GM18517 (cell line): ENCODE data around the gene SMG9.
"Not testable (repeated sequence)": the region's sequence is repeated elsewhere in the genome, so short reads cannot be mapped to it uniquely, and the experiment has no call there.

Experiments used
- ATAC-seq: cut with Tn5 transposase; IDR thresholded peaks from one replicate; pipeline ENCODE4 v1.9.1; 2021; ENCODE audit warnings: mild to moderate bottlenecking, moderate library complexity; ENCODE audit not compliant: unreplicated experiment

Gene SMG9

DNA sequence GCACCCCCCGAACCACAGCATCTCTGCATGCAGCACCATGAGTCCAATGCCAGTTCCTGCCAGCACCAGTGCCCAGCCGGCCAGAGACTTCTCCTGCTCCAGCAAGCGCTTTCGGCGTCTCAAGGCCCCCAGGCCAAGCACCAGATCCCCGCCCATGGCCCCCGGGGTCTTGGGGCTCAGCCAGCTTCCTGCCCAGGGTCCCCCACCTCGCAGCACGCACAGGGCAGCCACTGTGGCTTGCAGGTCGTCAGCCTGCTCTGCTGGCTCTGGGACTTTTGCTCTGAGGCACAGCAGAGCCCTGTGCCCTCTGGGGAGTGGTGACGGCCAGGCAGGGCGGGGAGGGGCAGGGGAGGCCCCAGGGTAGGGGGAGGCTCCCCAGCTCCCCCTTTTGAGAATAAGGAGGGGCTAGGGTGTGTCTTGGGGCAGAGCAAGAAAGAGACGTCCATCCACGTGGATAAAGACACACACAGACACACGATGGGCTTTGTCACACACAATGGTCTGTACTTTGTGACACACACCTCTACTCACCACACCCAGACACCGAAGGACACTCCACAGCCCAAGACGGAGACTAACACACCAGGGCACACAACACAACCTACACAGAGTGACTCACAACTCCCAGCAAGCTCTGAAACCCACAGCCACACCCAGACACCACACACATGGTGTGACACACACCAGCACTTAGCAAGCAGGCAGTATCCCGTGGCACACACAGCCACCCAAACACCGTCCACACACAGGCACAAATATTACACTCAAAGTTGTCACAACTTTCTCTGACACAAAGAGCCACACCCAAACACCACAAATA is 26.2 kb upstream of the SMG9 start, which contains the start of gene KCNN4:
Gene KCNN4 (minus strand): TSS at position 268 of the 820 bp plus-strand sequence. CDS start 112 bp downstream, at position 156.
- ATAC-seq = no peak

DNA sequence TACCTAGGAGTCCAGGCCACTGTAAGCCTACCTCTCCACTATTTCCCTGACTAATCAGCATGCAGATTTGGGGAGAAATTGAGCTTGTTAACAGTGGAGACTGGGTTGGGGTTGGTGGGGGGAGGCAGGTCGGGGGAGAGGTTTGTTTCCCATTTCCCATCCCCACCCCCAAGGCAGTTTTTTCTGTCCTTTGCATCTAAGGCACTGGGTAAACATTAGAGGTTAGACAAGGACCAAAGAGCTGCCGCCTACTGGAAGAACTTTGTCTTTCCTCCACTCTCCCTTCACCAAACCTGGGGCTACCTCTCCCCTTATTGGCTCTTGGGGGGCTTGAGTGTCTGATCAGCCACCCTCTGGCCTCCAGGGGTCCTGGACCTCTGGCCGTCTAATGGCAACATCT is 25.1 kb upstream of the SMG9 start:
- no peak for ATAC-seq

DNA sequence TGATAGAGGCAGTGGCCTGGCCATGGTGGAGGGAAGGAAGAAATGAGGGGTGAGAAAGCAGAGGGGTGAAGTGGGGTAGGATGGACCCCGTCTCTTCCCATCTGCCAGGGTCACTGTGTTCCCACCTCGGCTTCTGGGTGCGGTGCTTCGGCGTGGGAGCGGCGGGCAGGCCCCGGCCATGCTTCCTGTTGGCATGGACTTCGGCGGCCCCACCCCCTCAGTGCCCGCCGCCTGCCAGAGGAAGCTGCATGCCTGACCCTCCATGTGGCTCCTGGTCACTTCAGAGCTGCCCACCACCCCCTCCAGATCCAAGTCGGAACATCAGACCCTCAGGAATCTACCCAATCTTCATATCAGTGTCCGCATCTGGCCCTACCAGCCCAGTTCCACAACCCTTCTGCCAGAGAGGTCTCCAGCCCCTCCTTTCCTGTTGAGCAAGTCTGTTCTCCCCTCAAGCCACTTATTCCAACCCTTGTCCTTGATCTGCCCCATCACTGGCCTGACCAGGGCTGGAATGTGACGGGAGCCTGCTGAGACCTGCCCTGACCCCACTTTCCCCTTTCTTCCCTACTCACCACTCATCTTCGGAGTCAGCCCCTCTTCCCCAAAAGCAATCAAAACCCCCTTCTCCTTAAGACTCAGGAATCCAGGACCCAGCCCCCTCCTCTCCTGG is 24.5 kb upstream of the SMG9 start:
- no peak for ATAC-seq

DNA sequence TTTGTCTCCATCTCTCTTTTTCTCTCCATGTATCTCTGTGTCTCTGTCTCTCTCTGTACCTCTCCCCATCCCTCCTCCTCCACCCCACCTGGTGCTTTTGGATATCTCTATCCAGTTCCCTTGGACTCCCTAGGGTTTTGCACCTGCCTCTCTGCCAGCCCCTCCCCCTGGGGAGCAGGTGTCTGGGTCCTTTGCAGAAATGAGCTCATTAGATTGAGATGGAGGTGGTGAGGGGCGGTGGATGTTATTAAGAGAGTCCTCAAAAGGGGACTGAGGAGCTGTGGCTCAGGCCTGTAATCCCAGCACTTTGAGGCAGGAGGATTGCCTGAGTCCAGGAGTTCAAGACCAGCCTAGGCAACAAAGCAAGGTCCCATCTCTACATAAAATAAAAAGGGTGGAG is 23.9 kb upstream of the SMG9 start:
- ATAC-seq = no peak

DNA sequence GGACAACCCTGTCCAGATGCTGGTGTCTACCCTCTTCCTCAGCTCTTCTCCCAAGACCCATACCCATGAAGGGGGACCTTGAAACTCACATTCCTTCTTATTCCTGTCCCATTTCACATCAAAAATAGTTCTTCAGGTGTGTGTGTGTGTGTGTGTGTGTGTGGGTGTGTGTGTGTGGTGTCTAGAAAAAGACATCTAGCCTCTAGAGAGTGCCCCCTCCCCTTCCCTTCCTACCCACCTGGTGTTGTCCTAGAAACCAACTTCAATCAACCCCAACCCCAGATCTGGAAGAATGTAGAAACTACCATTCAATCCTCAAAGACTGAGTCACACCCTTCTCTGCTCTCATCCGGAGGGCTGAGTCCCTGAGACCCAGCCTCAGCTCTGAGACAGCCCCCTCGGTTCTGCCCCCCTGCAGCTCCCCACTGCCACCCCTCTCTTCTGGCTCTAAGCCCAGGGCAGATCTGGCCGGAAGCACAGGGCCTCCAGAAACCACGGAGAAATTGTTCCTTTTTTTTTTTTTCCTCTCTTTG is 22.5 kb upstream of the SMG9 start:
- ATAC-seq = no peak

DNA sequence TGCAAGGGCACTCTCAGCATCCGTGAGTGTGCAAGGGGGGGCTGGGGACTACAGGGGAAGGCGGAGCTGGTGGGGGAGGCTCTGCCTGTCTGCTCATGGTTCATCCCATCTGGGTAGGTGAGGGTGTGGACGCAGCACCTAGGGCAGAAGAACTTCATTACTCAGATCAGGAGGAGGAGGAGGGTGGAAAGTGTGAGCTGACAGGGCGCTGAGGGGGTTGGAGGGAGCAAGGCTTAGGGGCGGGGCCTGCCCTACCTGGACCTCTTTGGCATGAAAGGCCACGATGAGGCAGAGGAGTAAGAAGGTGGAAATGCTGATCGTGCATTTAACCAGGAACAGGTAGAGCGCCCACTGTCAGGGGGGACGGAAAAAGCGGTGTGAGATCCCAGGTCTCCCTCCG is 21.5 kb upstream of the SMG9 start:
- ATAC-seq = no peak

DNA sequence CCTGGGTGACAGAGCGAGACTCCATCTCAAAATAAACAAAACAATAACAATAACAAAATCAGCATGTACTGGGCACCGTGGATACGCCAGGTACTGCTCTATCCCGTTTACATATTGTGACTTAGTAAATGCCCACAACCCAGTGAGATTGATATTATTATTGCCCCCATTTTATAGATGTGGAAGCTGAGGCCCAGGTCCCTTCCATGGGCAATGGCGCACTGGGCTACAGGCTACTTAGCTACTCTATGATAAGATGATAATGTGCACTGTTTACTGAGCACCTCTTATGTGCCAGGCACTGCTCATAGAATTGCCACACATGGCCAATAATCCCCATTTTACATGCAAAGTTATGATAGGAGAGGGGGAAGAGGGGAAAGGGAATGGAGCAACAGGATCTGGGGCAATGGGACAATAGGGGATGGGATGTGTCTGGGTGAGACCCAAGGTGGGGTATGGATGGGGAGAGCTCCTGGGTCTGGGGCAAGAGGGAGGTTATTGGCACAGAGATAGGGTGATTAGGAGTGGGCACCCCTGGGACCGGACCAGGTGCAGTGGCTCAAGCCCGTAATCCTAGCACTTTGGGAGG is 20.6 kb upstream of the SMG9 start:
- ATAC-seq = no peak

DNA sequence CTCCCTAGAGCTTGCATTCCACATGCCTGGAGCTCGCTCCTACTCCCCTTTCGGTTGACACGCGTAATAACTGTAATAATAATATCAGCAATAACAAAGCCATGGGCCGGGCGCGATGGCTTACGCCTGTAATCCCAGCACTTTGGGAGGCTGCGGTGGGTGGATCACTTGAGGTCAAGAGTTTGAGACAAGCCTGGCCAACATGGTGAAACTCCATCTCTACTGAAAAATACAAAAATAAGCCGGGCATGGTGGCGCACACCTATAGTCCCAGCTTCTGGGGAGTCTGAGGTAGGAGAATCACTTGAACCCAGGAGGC is 20.1 kb upstream of the SMG9 start:
- ATAC-seq = not testable (repeated sequence)

DNA sequence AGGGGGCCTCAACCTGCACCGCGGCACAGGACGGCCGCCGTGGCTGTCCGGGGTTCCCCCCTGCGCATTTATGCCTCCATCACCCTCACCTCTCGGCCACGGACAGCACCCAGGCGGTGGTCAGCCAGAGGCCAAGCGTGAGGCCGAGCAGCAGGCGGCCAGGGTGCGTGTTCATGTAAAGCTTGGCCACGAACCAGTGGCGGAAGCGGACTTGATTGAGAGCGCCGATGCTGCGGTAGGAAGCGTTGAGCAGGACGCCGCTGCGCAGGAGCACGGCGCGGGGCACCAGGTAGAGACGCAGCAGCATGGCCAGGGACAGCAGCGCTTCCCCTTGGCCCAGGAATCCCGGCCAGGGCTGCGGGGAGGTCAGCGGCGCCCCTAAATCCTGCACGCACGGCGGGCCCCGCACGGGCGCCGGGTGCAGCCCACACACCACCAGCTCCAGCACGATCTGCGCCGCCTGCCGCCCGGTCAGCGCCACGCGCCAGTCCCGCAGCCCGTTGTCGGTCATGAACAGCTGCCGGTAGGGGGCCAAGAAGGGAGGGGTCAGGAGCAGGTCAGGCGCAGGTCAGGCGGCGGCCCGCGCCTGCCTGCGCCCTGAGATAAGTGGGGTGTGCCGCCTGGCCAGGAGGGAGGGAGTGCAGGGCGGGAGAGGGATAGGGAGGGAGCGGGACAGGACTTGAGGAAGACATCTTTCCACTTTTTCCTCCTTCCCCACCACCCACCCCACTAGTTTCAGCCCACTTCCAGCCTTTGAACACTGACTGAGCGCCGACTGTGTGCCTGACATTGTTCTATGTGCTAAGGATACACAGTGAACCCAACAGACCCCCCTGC is 19.6 kb upstream of the SMG9 start:
- no peak for ATAC-seq

DNA sequence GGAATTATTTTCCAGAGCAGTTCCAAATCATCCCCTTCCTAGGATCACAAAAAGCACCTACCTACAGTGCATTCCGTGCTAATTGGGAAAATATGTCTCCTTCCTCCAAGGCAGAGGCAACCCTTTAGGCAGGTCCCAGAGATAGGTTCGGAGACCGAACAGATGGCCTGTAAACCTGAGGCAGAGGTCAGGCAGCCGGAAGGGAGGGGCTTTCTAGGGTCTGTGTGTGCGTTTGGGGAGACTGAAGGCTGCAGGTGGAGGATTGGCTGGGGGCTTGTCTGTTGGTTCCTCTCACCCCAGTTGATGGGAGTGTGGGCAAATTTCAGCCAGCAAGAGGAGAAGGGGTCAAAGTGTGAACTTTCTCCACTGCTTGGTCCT is 19.0 kb upstream of the SMG9 start:
- no peak for ATAC-seq

DNA sequence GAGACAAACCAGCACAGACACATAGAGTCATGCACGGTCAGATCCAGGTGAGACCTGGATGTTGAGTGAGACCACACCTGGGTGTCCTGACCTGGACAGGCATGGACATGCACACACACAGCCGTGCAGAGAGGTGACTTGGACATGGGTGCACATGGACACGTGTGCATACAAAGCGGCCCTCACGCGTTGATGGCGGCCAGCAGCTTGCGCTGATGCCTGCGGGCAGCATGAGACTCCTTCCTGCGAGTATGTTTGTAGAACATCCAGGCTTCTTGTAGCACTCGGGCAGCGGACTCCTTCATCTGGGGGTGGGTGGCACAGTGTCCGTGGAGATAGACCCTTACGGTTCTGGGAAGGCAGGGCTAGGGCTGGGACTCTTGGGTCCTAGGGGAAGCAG is 14.5 kb upstream of the SMG9 start:
- no peak for ATAC-seq

DNA sequence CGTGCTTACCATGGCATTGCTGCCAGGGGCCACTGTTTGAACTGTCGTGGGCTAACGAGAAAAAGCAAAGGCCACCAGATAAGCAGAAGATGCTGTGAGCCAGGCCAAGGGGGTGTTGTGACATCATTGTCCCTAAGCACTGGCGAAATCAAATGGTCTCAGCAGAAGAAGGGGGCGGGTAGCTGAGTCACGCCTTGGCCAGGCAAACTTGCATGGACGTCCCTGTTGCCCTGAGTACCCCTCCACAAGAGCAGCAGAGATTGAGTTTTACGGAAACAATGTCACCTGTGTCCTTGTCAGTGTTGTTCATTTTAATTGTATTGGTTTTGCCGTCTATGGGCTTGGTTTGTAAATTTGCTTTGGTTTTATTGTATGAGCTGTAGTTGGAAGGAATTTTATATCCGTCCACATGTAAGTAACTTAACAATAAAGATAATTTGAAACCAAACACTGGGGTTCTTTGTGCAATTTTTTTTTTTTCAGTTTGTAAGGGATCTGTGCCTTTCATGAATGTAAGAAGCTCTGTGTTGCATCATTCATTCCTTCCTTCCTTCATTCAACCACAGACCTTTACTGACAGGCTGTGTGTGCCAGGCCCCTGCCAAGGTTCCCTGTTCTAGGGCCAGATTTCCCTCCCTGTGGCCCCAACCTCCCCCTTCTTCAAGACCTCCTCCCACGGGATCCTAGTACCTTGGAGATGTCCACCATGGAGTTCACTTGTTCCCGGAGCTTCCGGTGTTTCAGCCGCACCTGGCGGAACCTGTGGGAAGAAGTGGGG is 13.7 kb upstream of the SMG9 start:
- ATAC-seq = no peak

DNA sequence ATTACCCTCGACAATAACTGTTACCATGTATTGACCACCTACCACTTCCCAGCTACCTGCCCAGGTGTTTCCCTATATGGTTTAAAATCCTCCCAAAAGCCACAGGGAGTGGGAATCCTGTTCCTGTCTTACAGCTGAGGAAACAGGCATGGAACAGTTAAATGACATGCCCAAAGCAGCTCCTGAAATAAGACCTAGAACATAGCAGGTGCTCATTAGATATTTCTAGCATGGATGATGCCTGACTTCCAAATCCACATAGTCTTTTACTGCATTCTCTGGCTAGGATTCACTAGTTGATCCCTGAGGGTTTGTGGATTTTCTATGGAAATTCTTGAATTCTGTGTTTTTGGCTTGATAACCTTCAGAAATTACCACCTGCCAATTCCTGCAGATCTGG is 13.1 kb upstream of the SMG9 start:
- ATAC-seq = no peak

DNA sequence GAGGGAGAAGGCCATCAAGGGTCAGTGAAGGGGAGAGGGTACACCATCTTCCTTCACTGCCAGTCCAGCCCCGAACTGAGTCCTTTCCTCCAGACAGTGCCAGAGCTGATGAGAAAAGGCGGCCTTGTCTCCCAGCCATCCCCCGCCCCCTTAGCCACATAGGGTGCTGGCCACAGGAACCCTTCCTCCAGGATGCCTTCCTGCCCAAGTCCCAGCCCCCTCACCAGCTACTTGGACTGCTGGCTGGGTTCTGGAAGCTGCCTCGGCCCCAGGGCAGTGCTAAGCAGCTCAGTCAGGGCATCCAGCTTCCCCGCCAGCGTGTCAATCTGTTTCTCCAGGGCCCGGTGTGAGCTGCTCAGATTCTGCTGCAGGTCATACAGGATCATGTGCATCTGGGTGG is 12.6 kb upstream of the SMG9 start:
- no peak for ATAC-seq

DNA sequence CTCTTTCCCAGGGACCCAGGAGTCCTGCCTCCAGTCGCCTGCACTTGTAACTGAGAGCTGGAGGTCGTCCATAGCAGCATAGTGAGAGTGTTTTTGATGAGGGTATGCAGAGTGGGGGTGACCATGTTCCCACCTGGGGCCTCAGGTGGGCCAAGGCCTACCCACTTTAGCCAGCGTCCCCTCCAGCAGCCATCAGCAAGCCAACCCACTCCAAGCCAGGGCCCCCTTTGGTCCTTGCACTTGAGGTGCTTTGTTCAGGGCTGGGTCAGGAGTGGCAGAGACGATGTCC is 11.9 kb upstream of the SMG9 start:
- ATAC-seq = no peak

DNA sequence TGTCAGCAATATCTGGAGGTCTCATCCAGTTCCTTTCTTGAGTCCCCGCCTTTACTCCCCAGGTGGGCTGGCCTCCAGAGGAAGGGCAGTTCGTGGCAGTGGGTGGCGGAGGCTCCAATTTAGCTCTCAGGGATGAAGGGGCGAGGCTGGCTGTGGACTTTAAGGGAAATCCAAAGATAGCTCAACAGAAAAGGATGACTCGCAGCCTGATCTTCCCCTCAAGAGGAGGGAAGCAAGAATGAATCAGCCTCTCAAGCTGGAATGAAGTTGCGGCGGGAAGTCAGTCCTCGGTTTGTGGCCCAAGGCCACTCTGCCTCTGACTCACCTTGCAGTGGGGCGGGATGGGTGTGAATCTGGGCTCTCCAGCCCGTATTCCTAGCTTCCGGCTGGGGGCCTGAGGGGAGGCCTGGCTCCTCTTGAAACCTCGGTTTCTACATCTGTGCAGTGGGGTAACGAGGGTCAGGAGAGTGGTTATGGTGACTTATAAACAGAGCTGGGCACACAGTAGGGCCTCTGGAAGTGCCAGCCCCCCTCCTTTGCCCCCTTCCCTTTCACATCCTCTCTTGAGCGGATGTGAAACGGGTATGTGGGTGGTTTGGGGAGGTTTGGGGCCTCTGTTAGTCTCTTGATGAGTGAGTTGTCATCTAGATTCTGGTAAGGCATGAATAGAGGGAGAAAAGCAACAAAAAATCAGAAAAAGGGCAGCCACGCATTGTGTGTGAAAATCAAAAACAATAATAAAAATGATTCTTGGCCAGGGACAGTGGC is 10.5 kb upstream of the SMG9 start:
- peak; percentile 67 for ATAC-seq

DNA sequence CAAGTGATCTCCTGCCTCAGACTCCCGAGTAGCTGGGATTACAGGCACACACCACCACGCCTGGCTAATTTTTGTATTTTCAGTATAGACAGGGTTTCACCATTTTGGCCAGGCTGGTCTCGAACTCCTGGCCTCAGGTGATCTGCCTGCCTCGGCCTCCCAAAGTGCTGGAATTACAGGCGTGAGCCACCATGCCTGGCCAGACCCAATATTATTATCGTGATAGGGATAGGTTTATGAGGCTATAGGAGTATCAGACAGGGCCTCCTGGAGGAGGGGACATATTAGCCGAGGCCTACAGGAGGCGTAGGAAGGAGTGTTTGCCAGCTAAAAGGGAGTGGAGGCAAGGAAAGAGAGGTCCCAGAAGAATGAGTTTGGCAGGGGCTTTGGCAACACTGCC is 9.9 kb upstream of the SMG9 start:
- ATAC-seq = not testable (repeated sequence)

DNA sequence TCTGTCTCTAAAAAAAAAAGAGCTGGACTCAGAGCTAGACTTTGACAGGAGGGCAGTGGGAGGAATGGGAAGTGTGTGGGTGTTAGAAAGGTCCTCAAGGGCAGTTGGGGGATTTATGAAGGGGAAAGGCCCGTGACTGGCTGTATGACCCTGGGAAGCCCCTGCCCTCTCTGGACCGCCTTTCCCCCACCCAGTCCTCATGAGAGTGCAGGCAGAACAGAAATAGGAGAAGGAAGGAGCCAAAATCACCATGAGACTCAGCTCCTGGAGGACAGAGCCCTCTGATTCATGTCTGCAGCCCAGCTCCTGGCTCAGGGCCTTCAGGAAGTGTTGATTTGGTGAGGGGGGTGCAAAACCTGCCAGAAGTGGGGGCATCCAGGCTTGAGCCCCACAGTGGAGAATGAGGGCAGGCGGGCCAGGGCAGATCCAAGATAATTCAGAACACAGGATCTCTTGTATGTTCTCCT is 8.7 kb upstream of the SMG9 start:
- ATAC-seq = no peak

DNA sequence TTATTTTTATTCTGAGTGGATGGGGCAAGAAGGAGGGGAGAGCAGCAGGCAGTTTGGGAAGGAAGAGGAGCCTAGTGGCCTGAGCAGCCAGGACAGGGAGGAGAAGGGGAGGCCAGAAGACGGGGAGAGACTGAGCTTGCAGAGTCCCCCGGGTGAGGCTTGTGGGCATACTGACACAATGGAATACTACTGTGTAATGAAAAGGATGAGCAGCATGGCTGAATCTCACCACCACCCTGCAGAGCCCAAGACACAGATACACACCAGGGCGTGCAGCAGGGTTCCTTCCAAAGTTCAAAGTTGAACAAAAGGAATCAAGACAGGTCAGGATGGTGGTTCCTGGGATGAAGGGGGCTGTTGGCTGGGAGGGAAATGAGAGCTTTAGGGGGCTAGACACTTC is 8.1 kb upstream of the SMG9 start:
- no peak for ATAC-seq

DNA sequence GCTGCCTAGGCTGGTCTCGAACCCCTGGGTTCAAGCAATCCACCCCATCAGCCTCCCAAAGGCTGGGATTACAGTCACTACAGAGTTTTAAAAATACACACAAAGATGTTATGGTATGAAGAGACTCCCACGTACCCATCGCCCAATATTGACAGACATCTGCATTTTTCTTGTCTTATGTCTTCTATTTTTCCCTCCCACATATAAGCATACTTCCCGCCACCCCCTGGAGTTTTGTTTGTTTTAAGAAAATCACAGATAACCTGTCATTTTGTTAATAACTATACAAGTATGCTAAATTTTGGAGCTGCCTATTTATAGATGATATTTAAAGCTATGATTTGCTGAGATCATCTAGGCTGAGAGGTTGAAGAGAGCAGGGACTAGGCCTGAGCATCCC is 6.2 kb upstream of the SMG9 start:
- ATAC-seq = no peak
